Fibroblast of skin of abdomen (primary cell): ENCODE data around the gene SH2D1B.
"Not testable (repeated sequence)": the region's sequence is repeated elsewhere in the genome, so short reads cannot be mapped to it uniquely, and the experiment has no call there.

Source experiments
- DNase-seq: peaks from one replicate; pipeline ENCODE4 v3.0.0-alpha.2; 2013

SH2D1B gene

DNA sequence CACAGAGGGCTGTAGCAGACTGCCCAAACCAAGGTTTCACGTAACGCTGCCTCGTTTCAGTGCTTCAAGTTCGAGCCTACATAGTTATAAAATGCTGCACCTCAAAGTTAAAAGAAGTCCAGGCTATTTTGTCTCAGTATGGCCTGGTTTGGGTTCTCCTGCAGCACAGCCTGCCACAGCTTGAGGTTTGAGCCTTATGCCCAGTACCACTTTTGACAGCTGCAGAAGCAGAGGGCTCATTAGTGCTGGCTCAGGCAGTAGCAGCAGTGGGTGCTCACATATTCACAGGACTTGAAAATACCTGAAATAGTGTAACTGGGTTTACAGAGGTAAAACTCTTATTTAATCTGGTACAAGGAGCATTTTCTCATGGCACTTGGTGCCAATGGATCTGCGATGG, 50.6 kb downstream of the SH2D1B start:
- DNase-seq, result no peak

DNA sequence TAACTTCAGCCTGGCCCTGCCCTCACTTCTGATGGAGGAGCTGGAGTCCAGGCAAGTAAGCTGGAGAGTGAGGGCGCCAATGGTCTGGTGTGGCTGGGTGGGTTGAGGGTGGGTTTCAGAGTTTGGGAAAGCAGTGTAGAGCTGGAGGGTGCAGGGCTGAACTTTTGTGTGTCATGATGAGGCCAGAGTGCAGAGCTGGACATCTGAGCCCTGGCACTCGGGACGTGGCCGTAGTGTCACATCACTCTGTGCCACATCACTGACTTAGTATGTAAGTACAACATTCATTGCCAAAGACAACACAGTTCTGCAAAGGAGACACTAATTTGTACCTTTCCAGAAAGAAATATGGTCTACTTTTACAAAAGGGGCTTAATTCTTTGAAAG, 51.1 kb downstream of the SH2D1B start:
- no peak for DNase-seq

DNA sequence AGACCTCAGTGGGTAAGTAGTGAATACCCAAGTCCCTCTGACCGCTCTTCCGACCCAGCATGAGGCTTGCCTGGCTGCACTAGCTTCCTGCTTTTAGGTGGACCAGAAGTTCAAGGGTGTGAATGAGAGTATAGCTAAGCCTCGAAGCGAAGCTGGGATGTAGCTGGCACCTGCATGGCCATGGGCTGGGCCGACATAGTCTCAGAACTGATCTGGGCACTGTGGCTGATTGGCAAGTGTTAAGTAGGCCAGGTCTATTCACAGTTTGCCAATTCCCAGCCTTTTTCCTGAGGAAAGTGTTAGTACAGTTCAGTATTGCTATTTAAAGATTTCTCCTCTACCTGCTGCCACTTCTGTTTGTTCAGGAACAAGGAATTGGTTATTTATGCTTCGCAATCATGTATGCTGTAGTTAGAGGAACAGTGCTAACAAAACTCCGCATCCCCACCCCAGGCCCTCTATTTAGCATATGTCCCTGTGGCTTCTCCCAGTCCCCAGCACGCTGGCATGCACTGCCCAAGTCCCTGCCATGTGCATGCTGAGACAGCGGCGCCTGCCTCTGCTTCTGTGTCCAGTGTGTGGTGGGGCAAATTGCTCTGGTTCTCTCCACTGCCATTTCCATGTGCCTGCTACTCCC, 51.6 kb downstream of the SH2D1B start:
- no peak for DNase-seq

DNA sequence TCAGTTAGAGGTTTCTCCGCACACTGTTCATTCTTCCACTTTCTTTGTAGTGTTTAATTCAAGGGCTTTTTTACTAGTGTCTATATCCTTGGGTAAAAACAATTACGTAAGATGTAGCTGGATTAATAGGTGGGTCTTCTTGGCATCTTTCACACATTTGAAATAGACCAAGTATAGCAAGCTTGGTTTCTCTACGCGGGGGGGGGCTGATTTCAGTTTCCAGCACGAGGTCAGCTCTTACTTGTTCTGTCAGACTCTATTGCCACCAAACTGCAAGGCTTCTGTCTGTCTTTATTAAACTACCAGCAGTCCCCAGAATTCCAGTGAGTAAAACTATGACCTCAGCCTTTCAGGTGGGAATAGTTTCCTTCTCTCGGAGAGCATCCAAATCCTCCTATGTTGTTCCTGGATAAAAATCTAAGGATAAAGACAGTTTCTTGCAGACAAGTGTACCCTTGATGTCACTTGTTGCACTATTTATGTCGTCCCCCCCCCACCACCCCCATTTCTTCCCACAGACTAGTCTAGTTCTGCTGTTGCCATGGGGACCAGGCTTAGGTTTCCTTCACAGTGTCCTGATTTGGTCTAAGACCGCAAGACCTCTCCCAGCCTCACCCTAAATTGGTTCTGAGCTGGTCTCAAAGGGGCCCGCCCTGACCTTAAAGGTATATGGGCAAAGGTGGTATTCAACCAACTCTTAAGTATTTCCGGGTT, 52.3 kb downstream of the SH2D1B start:
- no peak for DNase-seq

DNA sequence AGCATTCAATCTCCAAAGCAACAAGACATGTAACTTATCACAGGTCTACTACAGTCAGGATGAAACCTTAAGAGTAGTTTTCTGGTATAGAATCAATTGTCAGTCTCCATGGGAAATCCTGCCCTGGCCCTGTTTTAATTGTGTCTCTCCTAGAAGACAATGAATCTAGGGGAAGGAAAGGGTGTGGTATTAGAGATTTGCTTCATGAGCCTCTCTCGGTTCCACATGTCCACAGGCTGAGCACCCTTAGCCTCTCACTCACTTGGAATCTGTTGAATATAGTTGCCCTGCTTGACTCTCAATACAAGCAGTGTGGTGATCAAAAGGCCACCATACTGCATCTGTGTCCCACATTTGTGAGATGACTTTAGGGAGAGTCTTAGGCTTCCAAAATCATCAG, 53.0 kb downstream of the SH2D1B start:
- no peak for DNase-seq

DNA sequence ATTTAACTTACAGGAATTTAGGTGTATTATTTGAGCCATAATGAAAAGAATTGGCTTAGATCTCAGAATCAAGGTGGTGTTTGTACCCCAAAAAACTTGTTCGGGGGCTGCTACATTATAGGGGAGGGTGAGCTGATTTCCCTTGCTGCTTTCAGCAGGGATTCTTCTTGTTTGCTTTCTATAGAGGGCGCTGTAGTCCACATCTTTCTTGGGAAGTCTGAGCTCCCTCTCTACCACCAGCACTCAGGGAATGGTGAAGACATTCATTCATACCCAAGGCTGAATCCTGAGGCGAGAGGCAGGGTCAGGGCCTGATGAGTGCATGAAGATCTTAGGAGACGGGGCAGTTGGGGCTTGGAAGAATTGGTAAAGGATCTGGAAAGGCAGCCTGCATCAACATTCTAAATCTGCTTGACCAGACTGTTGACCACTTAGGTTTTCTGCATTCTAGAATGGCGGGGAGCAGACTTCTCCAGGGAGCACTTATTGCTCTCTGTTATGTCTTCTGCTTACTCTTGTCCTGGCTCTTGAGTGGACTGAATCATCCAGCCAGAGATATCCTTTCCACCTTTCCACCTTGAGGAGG, 54.2 kb downstream of the SH2D1B start:
- peak; percentile 17 for DNase-seq

DNA sequence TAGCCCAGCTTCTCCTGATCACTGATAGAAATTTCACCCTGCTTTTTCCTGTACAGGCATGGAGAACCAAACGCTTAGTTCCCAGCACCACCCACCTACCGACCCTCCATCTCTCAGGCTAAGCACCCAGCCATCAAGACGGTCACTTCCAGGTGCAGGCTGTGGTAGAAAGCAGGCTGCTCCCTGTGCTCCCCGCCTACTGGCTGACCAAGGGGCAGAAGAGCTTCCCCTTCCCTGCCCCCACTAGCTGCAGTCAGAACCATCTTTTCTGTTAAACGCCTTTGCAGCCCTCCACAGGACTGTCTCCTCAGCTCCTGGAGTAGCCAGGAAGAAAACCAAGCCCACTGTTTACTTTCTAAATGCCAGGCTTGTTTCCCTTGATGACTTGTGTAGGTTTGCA, 58.2 kb downstream of the SH2D1B start:
- no peak for DNase-seq

DNA sequence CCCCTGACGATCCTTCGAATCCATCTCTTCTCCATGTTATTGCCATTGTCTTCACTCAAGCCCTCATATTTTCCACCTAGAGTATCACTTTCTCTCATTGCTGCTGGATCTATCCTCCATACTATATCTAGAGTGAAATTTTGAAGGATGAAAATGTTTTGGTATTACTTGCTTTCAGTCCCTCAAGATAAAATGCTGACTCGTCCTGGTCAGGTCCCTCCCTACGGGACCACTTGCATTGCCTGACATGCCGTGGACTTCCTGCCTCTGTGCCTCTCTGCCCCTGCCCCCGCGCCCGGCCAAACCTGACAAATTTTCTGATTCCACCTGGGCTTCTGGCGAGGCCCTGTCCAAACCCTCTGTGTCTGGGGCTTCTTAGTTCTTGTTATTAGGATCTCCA, 58.9 kb downstream of the SH2D1B start:
- DNase-seq, result no peak

DNA sequence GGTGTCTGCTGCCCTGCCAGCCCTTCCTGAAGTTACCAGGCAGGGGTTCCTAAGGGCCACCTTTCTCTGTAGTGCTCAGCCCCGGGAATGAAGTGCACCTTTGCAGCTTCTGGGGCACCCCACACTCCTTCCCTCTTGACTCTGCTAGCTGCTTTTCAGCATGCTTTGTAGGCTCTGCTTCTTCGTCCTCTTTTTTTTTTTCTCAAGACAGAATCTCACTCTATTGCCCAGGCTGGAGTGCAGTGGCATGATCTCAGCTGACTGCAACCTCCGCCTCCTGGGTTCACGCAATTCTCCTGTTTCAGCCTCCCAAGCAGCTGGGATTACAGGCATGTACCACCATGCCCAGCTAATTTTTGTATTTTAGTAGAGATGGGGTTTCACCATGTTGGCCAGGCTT, 60.1 kb downstream of the SH2D1B start:
- DNase-seq, result not testable (repeated sequence)

DNA sequence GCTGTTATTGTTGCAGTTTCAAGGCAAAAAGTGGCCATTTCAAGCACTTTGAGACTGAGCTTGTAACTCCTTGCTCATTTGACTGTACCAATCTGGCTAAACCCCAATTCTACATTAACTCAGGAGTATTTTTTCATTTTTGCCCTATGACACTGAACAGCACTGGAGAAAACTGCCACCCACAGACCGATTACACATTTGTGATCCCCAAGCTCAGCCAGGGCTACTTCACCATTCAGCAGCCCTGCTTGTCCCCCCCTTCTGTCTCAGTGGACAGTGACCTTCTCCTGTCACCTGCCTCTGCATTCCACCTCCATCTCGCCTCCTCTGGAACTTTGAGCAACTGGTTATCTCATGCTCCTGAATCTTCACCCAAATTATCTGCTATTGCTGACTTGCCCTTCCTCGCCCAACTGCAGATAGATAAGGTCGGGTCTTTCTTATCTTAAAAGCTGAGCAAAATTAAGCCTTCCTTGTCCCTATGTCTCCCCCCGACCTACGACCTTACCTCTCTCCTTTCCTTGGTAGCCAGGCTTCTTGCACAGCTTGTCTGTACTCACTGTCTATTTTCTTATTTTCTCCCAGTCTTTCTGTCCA, 60.6 kb downstream of the SH2D1B start:
- no peak for DNase-seq

DNA sequence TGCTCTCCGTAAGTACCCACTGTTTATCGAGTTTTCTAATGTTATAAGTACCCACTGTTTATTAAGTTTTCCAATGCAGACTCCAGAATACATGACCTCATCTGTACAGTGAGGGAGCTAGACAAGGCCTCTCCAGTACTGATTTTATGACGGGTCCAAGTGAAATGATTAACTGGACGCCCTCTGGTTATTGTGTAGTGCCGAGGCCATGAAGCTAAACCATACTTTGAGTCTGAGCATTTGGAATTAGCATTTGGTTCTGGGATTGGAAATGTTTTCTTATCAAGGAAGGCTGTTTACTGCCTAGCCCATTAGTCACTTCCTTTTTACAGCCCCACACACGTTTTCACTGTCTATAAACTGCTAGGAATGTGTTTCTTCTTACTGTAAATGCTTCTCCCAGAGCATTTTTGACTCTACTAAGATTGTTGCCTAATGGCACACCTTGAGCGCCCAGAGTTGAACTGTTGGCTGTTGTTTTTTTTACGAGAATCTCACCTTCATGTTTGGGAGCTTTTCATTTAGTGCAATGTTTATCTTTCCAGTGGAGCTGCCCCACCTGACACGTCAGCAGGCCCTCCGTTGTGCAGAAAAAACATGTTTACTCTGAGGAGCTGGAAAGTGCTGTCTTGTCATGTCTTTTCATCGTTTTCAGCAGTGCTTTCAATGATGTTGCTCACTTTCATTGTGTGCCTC, 62.2 kb downstream of the SH2D1B start:
- DNase-seq, result peak; percentile 70

DNA sequence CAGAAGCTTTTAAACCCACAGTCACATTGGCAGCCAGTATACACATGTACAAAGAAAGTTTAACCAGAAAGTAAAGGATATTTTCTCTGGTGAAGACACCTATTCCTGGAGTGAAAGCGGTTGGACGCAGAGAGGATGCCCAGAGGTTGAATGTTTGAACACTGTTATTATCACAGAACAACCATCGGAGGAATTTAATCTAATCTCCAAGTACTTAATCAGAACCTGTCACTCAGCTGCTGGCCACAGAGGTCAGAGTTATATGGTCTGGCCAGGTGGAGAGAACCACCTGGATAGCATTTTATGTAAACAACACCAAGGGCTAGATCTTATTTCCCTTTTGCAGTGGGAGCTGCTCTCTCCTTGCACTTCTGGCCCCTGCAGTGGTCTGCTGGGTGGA, 64.7 kb downstream of the SH2D1B start:
- DNase-seq, result no peak
